Stomach smooth muscle (tissue), 2 donors: ENCODE results near the gene DAP3.
"Not testable (repeated sequence)": the region's sequence is repeated elsewhere in the genome, so short reads cannot be mapped to it uniquely, and the experiment has no call there.

Experiments
- H3K27ac ChIP-seq: one replicate; pipeline ENCODE4 v1.7.0; 2013; ENCODE audit warnings: mild to moderate bottlenecking, low read length, inconsistent platforms
- H3K27me3 ChIP-seq, 2 donors: one replicate each; pipeline ENCODE4 v1.7.0; 2013; ENCODE audit warnings: low read length in 2 of 2; ENCODE audit not compliant: insufficient read depth in 2 of 2, control insufficient read depth in 1 of 2
- H3K36me3 ChIP-seq, 2 donors: one replicate each; pipeline ENCODE4 v1.7.0; 2013; ENCODE audit warnings: low read length in 2 of 2; ENCODE audit not compliant: control insufficient read depth in 2 of 2, insufficient read depth in 2 of 2
- H3K4me1 ChIP-seq: one replicate; pipeline ENCODE4 v1.7.0; 2013; ENCODE audit warnings: low read length; ENCODE audit not compliant: control insufficient read depth, insufficient read depth
- H3K4me3 ChIP-seq, 2 donors: one replicate each; pipeline ENCODE4 v1.7.0; 2013; ENCODE audit warnings: low read length in 2 of 2
- H3K9ac ChIP-seq, 2 donors: one replicate each; pipeline ENCODE4 v1.7.0; 2013; ENCODE audit warnings: low read length in 2 of 2, mild to moderate bottlenecking in 1 of 2
- H3K9me3 ChIP-seq, 2 donors: one replicate each; pipeline ENCODE4 v1.7.0; 2013; ENCODE audit warnings: low read length in 2 of 2; ENCODE audit not compliant: control insufficient read depth in 2 of 2
- donor health status: healthy.
- donor health status: Pancreatic carcinoma.

DAP3 gene

GRCh38 chr1:155651861-155652661 is 36.8 kb upstream of the DAP3 start:
- no peak overlapping the region for H3K9ac ChIP-seq
- no peaks in the 10 kb centered on the region for H3K4me1 ChIP-seq
- no peaks in the 10 kb centered on the region for H3K36me3 ChIP-seq
- H3K27ac ChIP-seq, result no peak overlapping the region
- H3K4me3 ChIP-seq, result no peak overlapping the region
- no peaks in the 10 kb centered on the region for H3K9me3 ChIP-seq
- no peaks in the 10 kb centered on the region for H3K27me3 ChIP-seq

GRCh38 chr1:155652951-155653350 is 35.9 kb upstream of the DAP3 start:
- Histone ChIP-seq H3K36me3 (no peaks in the 10 kb centered on the region), H3K9me3 (no peaks in the 10 kb centered on the region), H3K27ac (no peak overlapping the region), H3K27me3 (no peaks in the 10 kb centered on the region), H3K4me3 (no peak overlapping the region), H3K9ac (no peak overlapping the region), H3K4me1 (no peaks in the 10 kb centered on the region)

- Histone ChIP-seq H3K36me3 (peaks cover 27 to 31% of the 10 kb centered on the region in 2 donors), H3K27me3 (no peaks in the 10 kb centered on the region), H3K4me1 (no peaks in the 10 kb centered on the region), H3K9me3 (no peaks in the 10 kb centered on the region), H3K4me3 (no peak overlapping the region), H3K9ac (no peak overlapping the region), H3K27ac (no peak overlapping the region)
Measured at GRCh38 chr1:155657463-155657862, 31.4 kb upstream of the DAP3 start.

GRCh38 chr1:155661239-155661638 is 27.7 kb upstream of the DAP3 start:
- H3K27ac ChIP-seq, result not testable (repeated sequence)
- peaks cover 29 to 41% of the 10 kb centered on the region in 2 donors for H3K36me3 ChIP-seq

GRCh38 chr1:155669233-155670162 is 19.4 kb upstream of the DAP3 start:
- Histone ChIP-seq H3K4me1 (no peaks in the 10 kb centered on the region), H3K9me3 (no peaks in the 10 kb centered on the region), H3K27ac (no peak overlapping the region), H3K27me3 (no peaks in the 10 kb centered on the region), H3K36me3 (peaks cover 49 to 55% of the 10 kb centered on the region in 2 donors), H3K9ac (no peak overlapping the region), H3K4me3 (no peak overlapping the region)

More at GRCh38 chr1:155661239-155661638, 27.7 kb upstream of the DAP3 start:
- H3K9me3 ChIP-seq, H3K4me3 ChIP-seq, H3K9ac ChIP-seq, H3K27me3 ChIP-seq, H3K4me1 ChIP-seq: not testable (repeated sequence)

- no peak overlapping the region for H3K4me3 ChIP-seq
- H3K4me1 ChIP-seq, result no peaks in the 10 kb centered on the region
- no peak overlapping the region for H3K9ac ChIP-seq
- H3K27ac ChIP-seq, result no peak overlapping the region
- no peaks in the 10 kb centered on the region for H3K27me3 ChIP-seq
- H3K9me3 ChIP-seq, result no peaks in the 10 kb centered on the region
- H3K36me3 ChIP-seq, result peaks cover 61 to 70% of the 10 kb centered on the region in 2 donors
Measured at GRCh38 chr1:155671750-155672149, 17.1 kb upstream of the DAP3 start.

- H3K9me3 ChIP-seq, result no peaks in the 10 kb centered on the region
- peaks cover 60 to 66% of the 10 kb centered on the region in 2 donors for H3K36me3 ChIP-seq
- H3K9ac ChIP-seq, result no peak overlapping the region
- H3K27me3 ChIP-seq, result no peaks in the 10 kb centered on the region
- H3K4me3 ChIP-seq, result no peak overlapping the region
- H3K27ac ChIP-seq, result no peak overlapping the region
- no peaks in the 10 kb centered on the region for H3K4me1 ChIP-seq
Measured at GRCh38 chr1:155673003-155673402, 15.9 kb upstream of the DAP3 start.

- Histone ChIP-seq H3K36me3 (peaks cover 41 to 42% of the 10 kb centered on the region in 2 donors), H3K27ac (no peak overlapping the region), H3K9me3 (no peaks in the 10 kb centered on the region), H3K27me3 (no peaks in the 10 kb centered on the region), H3K4me1 (no peaks in the 10 kb centered on the region), H3K9ac (no peak overlapping the region), H3K4me3 (no peak overlapping the region)
Measured at GRCh38 chr1:155678027-155678426, 10.9 kb upstream of the DAP3 start.

- H3K9me3 ChIP-seq, H3K27ac ChIP-seq, H3K4me3 ChIP-seq, H3K9ac ChIP-seq, H3K4me1 ChIP-seq, H3K27me3 ChIP-seq: not testable (repeated sequence)
- H3K36me3 ChIP-seq, result peaks cover 36 to 37% of the 10 kb centered on the region in 2 donors
Measured at GRCh38 chr1:155678992-155679391, 9.9 kb upstream of the DAP3 start.

GRCh38 chr1:155680531-155680930 is 8.4 kb upstream of the DAP3 start:
- Histone ChIP-seq H3K9ac (no peak overlapping the region), H3K36me3 (peaks cover 27 to 28% of the 10 kb centered on the region in 2 donors), H3K27ac (no peak overlapping the region), H3K9me3 (no peaks in the 10 kb centered on the region), H3K4me3 (no peak overlapping the region), H3K27me3 (no peaks in the 10 kb centered on the region), H3K4me1 (no peaks in the 10 kb centered on the region)
